ENCODE data around the gene TUBA8. TPM values are rescaled to one million over a fixed set of nuclear protein-coding genes. Genes with fewer than 3 reads are reported as not detected.
"Not testable (repeated sequence)": the region's sequence is repeated elsewhere in the genome, so short reads cannot be mapped to it uniquely, and the experiment has no call there.

The TUBA8 gene
- 1 to 10 TPM in 1 of 2 donors, under 1 TPM in 1; 0.94 to 2.9 TPM for total RNA-seq

- peak; percentile 67 to 75 for ATAC-seq (replicated peaks in 1 of 2)
- Mint-ChIP-seq H3K36me3 (ENCODE audit: insufficient read depth in 2 of 2) (peaks cover 17 to 21% of the 10 kb centered on the region in 2 donors), H3K27me3 (ENCODE audit: low read depth) (peaks cover 33% of the 10 kb centered on the region), H3K4me3 (peak within 1 kb of the TSS; percentile 60 to 79), H3K4me1 (ENCODE audit: low read depth) (peaks cover 53% of the 10 kb centered on the region), H3K9me3 (peaks cover 5 to 12% of the 10 kb centered on the region in 2 donors), H3K27ac (no peak within 1 kb of the TSS)
- DNase-seq = peak; percentile 55 to 61
Observed at GRCh38 chr22:18110194-18110953, at the start of gene TUBA8. TSS of gene TUBA8 (plus strand) at chr22:18110809. CDS start at chr22:18110866, 57 bp downstream.

- ATAC-seq (replicated peaks in 1 of 2) = no peak
- no peak overlapping the region for H3K27ac Mint-ChIP-seq
- H3K4me1 Mint-ChIP-seq (ENCODE audit: low read depth) = no peaks in the 10 kb centered on the region
Observed at GRCh38 chr22:18062421-18062820, 48.2 kb upstream of the TUBA8 start.

GRCh38 chr22:18063306-18063705 is 47.3 kb upstream of the TUBA8 start:
- H3K27me3 Mint-ChIP-seq (ENCODE audit: low read depth) = peaks cover 30% of the 10 kb centered on the region

More at GRCh38 chr22:18062421-18062820, 48.2 kb upstream of the TUBA8 start:
- no peak for DNase-seq
- Mint-ChIP-seq H3K9me3 (no peaks in the 10 kb centered on the region), H3K36me3 (ENCODE audit: insufficient read depth in 2 of 2) (no peaks in the 10 kb centered on the region), H3K27me3 (ENCODE audit: low read depth) (peaks cover 28% of the 10 kb centered on the region), H3K4me3 (no peak overlapping the region)

GRCh38 chr22:18063715-18064114 is 46.9 kb upstream of the TUBA8 start:
- H3K36me3 Mint-ChIP-seq (ENCODE audit: insufficient read depth in 2 of 2); H3K4me3 Mint-ChIP-seq; ATAC-seq (replicated peaks in 1 of 2); H3K27ac Mint-ChIP-seq; DNase-seq; H3K4me1 Mint-ChIP-seq (ENCODE audit: low read depth); H3K9me3 Mint-ChIP-seq: not testable (repeated sequence)
- peaks cover 30% of the 10 kb centered on the region for H3K27me3 Mint-ChIP-seq (ENCODE audit: low read depth)

More at GRCh38 chr22:18063306-18063705, 47.3 kb upstream of the TUBA8 start:
- DNase-seq = no peak
- Mint-ChIP-seq H3K9me3 (no peaks in the 10 kb centered on the region), H3K36me3 (ENCODE audit: insufficient read depth in 2 of 2) (no peaks in the 10 kb centered on the region), H3K4me1 (ENCODE audit: low read depth) (no peaks in the 10 kb centered on the region), H3K27ac (no peak overlapping the region), H3K4me3 (no peak overlapping the region)
- no peak for ATAC-seq (replicated peaks in 1 of 2)

- no peak overlapping the region for H3K4me3 Mint-ChIP-seq
- no peaks in the 10 kb centered on the region for H3K4me1 Mint-ChIP-seq (ENCODE audit: low read depth)
- no peaks in the 10 kb centered on the region for H3K9me3 Mint-ChIP-seq
- no peaks in the 10 kb centered on the region for H3K36me3 Mint-ChIP-seq (ENCODE audit: insufficient read depth in 2 of 2)
- peaks cover 30% of the 10 kb centered on the region for H3K27me3 Mint-ChIP-seq (ENCODE audit: low read depth)
- no peak for DNase-seq
- ATAC-seq (replicated peaks in 1 of 2) = no peak
- no peak overlapping the region for H3K27ac Mint-ChIP-seq
Observed at GRCh38 chr22:18064636-18065035, 46.0 kb upstream of the TUBA8 start.

- Mint-ChIP-seq H3K4me3 (no peak overlapping the region), H3K27me3 (ENCODE audit: low read depth) (peaks cover 30% of the 10 kb centered on the region), H3K36me3 (ENCODE audit: insufficient read depth in 2 of 2) (no peaks in the 10 kb centered on the region), H3K4me1 (ENCODE audit: low read depth) (no peaks in the 10 kb centered on the region), H3K9me3 (no peaks in the 10 kb centered on the region), H3K27ac (no peak overlapping the region)
- ATAC-seq (replicated peaks in 1 of 2) (no peak), DNase-seq (no peak)
Observed at GRCh38 chr22:18065256-18065655, 45.4 kb upstream of the TUBA8 start.

GRCh38 chr22:18066181-18066859 is 44.3 kb upstream of the TUBA8 start:
- DNase-seq = no peak
- H3K4me3 Mint-ChIP-seq = no peak overlapping the region
- H3K27ac Mint-ChIP-seq = no peak overlapping the region
- H3K4me1 Mint-ChIP-seq (ENCODE audit: low read depth) = no peaks in the 10 kb centered on the region
- ATAC-seq (replicated peaks in 1 of 2) = no peak
- H3K36me3 Mint-ChIP-seq (ENCODE audit: insufficient read depth in 2 of 2) = no peaks in the 10 kb centered on the region
- H3K27me3 Mint-ChIP-seq (ENCODE audit: low read depth) = peaks cover 30% of the 10 kb centered on the region
- H3K9me3 Mint-ChIP-seq = no peaks in the 10 kb centered on the region

- no peaks in the 10 kb centered on the region for H3K36me3 Mint-ChIP-seq (ENCODE audit: insufficient read depth in 2 of 2)
- H3K27me3 Mint-ChIP-seq (ENCODE audit: low read depth) = peaks cover 30% of the 10 kb centered on the region
- no peak overlapping the region for H3K4me3 Mint-ChIP-seq
- H3K27ac Mint-ChIP-seq = no peak overlapping the region
- H3K9me3 Mint-ChIP-seq = no peaks in the 10 kb centered on the region
- no peak for ATAC-seq (replicated peaks in 1 of 2)
- H3K4me1 Mint-ChIP-seq (ENCODE audit: low read depth) = no peaks in the 10 kb centered on the region
- no peak for DNase-seq
Observed at GRCh38 chr22:18067121-18067520, 43.5 kb upstream of the TUBA8 start.

GRCh38 chr22:18067548-18068341 is 42.9 kb upstream of the TUBA8 start:
- no peaks in the 10 kb centered on the region for H3K36me3 Mint-ChIP-seq (ENCODE audit: insufficient read depth in 2 of 2)
- no peak overlapping the region for H3K27ac Mint-ChIP-seq
- no peak for DNase-seq
- H3K4me1 Mint-ChIP-seq (ENCODE audit: low read depth) = no peaks in the 10 kb centered on the region
- peaks cover 30% of the 10 kb centered on the region for H3K27me3 Mint-ChIP-seq (ENCODE audit: low read depth)
- H3K4me3 Mint-ChIP-seq = no peak overlapping the region
- ATAC-seq (replicated peaks in 1 of 2) = no peak
- H3K9me3 Mint-ChIP-seq = no peaks in the 10 kb centered on the region

GRCh38 chr22:18068381-18068988 is 42.1 kb upstream of the TUBA8 start:
- no peaks in the 10 kb centered on the region for H3K36me3 Mint-ChIP-seq (ENCODE audit: insufficient read depth in 2 of 2)
- no peaks in the 10 kb centered on the region for H3K4me1 Mint-ChIP-seq (ENCODE audit: low read depth)
- peaks cover 30% of the 10 kb centered on the region for H3K27me3 Mint-ChIP-seq (ENCODE audit: low read depth)
- no peak overlapping the region for H3K27ac Mint-ChIP-seq
- H3K9me3 Mint-ChIP-seq = no peaks in the 10 kb centered on the region
- no peak for ATAC-seq (replicated peaks in 1 of 2)
- H3K4me3 Mint-ChIP-seq = no peak overlapping the region
- DNase-seq = no peak

- ATAC-seq (replicated peaks in 1 of 2) = no peak
- no peak overlapping the region for H3K27ac Mint-ChIP-seq
- peaks cover 30% of the 10 kb centered on the region for H3K27me3 Mint-ChIP-seq (ENCODE audit: low read depth)
- H3K9me3 Mint-ChIP-seq = no peaks in the 10 kb centered on the region
- no peaks in the 10 kb centered on the region for H3K4me1 Mint-ChIP-seq (ENCODE audit: low read depth)
- H3K36me3 Mint-ChIP-seq (ENCODE audit: insufficient read depth in 2 of 2) = no peaks in the 10 kb centered on the region
- H3K4me3 Mint-ChIP-seq = no peak overlapping the region
- no peak for DNase-seq
Observed at GRCh38 chr22:18069041-18069440, 41.6 kb upstream of the TUBA8 start.

- no peaks in the 10 kb centered on the region for H3K36me3 Mint-ChIP-seq (ENCODE audit: insufficient read depth in 2 of 2)
- H3K27ac Mint-ChIP-seq = no peak overlapping the region
- H3K27me3 Mint-ChIP-seq (ENCODE audit: low read depth) = peaks cover 24% of the 10 kb centered on the region
- no peaks in the 10 kb centered on the region for H3K9me3 Mint-ChIP-seq
- no peaks in the 10 kb centered on the region for H3K4me1 Mint-ChIP-seq (ENCODE audit: low read depth)
- no peak for DNase-seq
- no peak overlapping the region for H3K4me3 Mint-ChIP-seq
- no peak for ATAC-seq (replicated peaks in 1 of 2)
Observed at GRCh38 chr22:18070041-18070440, 40.6 kb upstream of the TUBA8 start.

Data from activated T-cell treated with anti-CD3 and anti-CD28 coated beads, Interleukin-2, amount 50 U/mL, for 72 hours (primary cell).